ENCODE results near the gene FICD.

The FICD gene

DNA sequence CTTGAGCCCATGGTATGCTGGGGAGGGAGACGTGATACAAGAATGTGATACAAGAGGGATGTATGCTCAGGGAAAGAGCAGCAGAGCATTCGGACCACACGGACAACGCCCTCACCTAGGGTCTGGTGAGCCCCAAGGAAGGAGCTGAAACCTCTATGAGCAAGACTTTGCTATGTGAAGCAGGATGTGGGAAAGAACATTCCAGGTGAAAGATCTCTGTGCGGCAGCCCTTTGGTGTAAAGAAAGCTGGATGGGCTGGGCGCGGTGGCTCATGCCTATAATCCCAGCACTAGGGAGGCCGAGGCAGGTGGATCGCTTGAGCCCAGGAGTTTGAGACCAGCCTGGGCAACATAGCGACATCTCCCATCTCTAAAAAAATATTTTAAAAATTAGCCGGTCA is 16.9 kb upstream of the FICD start:
- no peak for DNase-seq (ENCODE audit: insufficient read length, low spot score)
- no peak for FAIRE-seq

DNA sequence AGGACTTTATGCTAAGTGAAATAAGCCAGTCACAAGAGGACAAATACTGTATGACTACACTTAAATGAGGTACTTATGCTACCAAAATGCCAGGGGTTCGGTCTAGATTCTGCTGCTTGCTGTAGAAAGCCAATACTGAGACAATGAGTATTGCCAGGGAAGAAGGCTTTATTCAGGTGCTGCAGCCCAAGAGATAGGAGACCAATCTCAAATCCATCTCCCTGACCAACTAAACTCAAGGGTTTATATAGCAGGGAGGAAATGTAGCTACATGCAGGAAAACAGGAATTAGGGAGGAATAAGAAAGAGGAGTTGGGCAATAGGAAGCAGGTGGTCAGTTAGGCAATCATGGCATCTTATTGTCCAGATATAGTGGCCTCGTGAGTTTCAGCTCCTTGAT is 12.2 kb upstream of the FICD start:
- DNase-seq (ENCODE audit: insufficient read length, low spot score) (no peak), FAIRE-seq (no peak)

DNA sequence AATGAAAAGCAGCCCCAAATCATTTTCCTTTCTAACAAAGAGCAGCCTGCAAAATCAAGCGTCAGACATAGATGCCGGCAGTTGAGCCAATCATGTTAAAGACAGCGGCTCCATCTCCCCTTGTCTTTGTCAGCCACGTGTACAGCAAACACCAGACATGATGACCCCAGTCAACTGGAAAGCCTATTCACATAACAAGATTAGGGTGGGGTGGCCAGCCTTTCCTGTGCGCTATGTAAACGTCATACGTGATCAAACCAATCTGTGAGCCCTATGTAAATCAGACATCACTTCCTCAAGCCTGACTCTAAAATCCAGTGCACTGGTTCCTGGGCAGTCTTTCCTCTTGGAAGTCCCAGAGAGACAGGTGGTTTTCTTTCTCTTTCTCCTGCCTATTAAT is 9.9 kb upstream of the FICD start:
- no peak for DNase-seq (ENCODE audit: insufficient read length, low spot score)

DNA sequence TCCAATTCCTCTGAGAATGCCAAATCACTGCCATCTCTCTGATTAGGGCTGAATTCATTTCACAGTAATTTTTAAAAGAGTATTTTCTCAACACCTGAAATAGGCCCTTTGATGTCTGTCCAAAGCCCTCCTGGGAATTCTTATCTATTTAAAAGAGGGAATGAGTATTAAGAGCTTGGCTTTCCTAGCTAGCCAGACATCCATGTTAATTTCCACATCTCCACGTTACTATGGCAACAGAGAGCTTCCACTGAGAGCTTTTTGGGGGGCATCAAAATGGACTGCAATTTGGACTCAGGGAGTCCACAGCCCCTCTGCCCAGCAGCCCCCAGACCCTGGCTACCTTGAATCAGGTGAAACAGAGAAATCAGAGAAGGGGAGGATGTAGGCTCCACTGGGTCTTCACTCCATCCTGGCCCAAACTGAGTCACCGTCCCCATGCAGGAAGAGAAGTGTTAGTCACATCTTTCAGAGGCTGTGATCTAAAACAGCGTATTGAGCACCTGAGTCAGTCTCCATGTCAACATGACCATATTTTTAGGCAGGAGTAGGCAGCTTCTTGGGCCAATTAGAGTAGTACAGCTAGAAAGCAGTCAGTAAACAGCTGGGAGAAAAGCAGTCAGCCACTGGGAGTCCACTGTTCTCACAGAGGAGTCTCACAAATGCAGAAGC is 7.0 kb upstream of the FICD start:
- DNase-seq (ENCODE audit: insufficient read length, low spot score) (no peak), FAIRE-seq (no peak)

More for the DNA sequence above, 9.9 kb upstream of the FICD start:
- FAIRE-seq, result no peak

DNA sequence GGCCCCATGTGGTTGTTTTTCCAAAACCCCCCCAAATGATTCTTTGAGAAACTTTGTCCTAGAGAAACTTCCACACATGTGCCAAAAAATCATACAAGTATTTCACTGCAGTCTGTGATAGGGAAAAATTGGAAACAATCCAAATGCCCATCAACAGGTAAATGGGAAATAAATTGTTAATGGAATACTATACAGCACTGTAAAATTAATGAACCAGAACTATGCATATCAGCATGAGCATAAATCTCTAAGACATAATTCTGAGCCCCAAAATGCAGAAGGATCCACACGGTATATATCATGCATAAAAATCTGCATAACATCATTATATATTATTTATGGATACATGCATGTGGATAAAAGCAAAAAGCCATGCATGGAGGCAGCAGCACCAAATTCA is 5.3 kb upstream of the FICD start:
- DNase-seq (ENCODE audit: insufficient read length, low spot score) (no peak), FAIRE-seq (no peak)

DNA sequence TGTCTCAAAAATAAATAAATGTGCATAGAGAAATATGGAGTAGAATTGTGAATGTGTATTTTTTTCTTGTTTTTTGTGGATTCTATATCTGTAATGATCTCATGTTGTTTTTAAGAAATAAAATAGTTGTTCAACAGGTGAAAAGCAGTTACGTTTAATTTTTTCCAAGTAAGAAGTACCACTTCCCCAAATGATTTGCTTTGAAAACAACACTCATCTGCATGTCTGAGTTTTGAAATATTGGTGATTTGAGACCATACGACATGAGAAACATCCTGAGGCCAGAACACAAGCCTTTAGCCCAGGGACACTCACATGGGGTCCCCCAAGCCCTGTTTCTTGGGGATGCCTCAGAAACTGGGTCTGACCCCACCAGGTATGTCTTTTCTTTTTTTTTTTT is 4.2 kb upstream of the FICD start:
- DNase-seq (ENCODE audit: insufficient read length, low spot score) (no peak), FAIRE-seq (no peak)

DNA sequence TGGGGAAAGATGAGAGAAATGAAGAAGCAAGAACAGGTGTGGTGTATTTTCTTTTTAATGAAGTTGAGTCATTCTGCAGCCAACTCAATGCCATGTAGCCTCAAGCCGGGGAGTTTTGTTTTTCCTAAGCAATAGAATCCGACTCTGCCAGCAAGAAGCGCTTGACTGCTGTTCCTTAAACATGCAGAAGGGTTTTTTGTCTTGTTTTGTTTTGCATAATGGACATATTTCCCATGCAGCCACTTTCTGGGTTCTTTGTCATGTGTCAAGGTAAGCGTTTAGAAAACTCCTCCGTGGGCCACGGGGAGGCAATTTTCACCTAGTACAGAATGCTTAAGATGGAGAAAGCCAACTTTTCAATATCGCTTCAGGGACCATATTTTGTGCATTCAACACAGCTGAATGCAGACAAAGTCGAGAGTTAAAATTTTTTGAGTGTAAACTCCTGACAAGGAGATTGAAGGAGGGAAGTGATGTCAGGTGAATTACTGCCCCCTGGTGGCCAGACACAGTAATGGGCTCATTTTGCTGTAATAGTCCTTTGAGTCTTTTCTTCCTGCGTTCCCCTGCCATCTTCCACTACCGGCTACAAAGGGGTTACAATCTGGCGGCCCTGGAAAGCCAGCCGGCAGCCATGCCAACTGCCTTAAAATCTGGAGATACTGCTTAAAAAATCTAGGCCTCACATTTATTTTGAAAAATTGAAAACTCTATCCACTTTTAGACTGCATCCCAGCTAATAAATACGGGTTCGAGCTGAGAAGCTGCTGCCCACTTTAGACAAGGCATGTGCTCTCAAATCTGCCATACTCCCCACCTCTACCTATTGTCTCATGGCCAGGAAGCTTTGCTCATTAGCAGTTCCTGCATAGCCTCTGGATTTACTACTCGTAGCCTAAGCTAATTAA is 3.2 kb upstream of the FICD start:
- FAIRE-seq (no peak), DNase-seq (ENCODE audit: insufficient read length, low spot score) (peak; percentile 61)

DNA sequence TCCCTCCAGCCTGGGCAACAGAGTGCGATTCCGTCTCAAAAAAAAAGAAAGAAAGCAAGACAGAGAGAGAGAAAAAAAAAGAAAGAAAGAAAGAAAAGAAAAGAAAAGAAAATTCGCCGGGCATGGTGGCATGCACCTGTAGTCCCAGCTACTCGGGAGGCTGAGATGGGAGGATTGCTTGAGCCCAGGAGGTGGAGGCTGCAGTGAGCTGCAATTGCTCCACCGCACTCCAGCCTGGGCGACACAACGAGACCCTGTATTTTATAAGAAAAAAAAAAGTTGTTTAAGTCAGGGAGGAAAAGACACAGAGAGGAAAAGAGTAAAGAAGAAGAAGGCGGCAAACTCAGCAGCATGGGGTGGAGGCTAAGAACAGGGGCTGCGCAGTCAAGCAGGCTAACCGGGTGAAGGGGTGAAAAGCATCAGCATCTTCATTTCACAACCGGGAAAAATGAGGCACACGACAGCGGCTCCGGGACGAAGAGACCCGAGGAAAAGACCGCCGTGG is 557 bp upstream of the FICD start:
- FAIRE-seq, result no peak
- no peak for DNase-seq (ENCODE audit: insufficient read length, low spot score)

DNA sequence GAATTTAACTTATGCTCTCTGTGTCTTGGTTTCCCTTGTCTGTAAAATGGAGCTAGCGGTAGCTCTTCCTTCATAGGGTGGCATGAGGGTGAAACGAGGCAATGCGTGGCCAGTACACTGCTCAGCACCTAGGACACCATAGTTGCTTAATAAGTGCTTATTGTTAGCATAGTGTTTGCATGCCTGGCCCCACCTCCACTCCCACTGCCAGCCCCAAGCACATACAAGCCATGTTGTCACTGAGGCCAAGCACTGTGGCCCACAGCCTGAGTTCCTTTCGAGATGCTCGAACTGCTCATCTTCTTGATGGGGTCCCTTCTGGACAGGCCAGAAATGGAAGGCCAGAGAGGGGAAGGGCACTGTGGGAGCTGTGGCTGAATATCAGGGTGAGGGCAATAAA is 839 bp downstream of the FICD start:
- DNase-seq (ENCODE audit: insufficient read length, low spot score) (no peak), FAIRE-seq (no peak)

DNA sequence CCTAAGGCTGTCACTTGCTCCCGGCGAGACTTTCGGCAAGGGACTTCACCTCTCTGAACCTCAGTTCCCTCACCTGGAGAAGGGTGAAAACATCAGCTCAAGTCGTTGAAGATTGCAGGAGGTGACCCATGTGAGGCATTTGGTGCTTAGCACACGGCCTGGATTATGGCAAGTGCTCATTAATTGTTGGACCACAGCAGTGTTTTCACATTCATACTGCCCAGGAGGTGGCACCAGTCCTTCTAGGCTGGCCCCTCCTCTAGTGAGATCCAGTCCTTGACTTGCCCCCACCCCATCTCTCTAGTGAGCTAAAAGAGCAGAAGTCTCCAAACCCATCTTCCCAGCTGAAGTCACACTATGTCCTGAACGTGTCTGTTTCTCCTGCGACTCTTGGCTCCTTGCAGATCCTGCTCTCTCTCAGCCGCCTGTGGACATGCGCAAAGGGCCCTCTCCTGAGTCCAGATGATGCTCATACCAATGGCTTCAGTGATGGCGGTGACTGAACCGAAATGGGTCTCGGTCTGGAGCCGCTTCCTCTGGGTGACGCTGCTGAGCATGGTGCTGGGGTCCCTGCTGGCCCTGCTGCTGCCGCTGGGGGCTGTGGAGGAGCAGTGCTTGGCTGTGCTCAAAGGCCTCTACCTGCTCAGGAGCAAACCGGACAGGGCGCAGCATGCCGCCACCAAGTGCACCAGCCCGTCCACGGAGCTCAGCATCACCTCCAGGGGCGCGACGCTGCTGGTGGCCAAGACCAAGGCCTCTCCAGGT is 1.6 kb downstream of the FICD start:
- FAIRE-seq (no peak), DNase-seq (ENCODE audit: insufficient read length, low spot score) (no peak)

DNA sequence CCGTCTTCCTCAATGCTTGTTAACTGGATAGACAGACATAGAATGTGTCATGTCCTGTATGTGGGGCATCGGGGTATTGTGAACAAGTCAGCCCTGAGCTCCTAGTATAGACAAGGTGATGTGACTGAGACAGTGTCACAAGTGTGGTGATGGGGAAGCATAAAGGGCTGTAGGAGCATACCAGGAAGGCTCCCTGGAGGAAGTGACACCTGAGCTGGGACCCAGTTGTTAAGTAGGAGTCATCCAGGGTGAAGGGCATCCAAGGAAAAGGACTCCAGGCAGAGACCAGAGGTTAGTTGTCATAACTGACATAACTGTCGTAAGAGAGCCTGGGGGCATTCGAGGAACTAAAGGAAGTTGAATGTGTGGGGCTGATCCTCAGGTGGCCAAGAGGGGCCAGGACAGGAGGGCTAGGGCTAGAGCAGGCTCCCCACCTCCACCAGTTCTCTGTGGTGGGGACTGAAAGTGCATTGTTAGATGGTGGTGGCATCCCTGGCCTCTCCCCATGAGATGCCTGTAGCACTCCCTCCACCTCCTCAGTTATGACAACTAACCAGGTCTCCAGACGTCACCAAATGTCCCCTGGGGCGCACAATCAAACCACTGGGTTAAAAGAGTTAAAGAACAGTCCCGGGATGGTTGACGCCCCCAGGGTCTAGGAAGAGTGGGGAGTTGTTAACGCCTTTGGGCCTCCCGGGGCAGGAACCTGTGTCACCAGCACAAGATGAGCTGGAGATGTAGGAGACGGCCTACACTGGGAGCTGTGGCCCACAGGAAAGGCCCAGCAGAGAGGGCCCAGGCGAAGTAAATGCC is 2.4 kb downstream of the FICD start:
- no peak for DNase-seq (ENCODE audit: insufficient read length, low spot score)
- no peak for FAIRE-seq

DNA sequence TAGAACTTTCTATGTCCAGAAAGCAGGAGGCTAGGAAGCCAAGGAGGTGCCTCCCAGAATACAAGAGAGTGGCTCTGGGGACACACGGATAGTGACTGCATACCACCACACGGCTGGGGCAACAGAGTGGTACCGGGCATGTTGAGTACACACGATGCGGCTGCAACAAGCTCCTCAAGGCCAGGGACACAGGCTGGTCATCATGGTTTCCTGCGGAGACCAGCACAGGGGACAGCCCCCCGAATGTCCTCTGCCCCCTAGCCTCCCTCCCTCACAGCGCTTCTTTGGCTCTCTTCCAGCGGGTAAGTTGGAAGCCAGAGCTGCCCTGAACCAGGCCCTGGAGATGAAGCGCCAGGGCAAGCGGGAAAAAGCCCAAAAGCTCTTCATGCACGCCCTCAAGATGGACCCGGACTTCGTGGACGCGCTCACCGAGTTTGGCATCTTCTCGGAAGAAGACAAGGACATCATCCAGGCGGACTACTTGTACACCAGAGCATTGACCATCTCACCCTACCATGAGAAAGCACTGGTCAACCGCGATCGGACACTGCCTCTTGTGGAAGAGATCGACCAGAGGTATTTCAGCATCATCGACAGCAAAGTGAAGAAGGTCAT is 3.1 kb downstream of the FICD start:
- DNase-seq (ENCODE audit: insufficient read length, low spot score) (no peak), FAIRE-seq (no peak)

DNA sequence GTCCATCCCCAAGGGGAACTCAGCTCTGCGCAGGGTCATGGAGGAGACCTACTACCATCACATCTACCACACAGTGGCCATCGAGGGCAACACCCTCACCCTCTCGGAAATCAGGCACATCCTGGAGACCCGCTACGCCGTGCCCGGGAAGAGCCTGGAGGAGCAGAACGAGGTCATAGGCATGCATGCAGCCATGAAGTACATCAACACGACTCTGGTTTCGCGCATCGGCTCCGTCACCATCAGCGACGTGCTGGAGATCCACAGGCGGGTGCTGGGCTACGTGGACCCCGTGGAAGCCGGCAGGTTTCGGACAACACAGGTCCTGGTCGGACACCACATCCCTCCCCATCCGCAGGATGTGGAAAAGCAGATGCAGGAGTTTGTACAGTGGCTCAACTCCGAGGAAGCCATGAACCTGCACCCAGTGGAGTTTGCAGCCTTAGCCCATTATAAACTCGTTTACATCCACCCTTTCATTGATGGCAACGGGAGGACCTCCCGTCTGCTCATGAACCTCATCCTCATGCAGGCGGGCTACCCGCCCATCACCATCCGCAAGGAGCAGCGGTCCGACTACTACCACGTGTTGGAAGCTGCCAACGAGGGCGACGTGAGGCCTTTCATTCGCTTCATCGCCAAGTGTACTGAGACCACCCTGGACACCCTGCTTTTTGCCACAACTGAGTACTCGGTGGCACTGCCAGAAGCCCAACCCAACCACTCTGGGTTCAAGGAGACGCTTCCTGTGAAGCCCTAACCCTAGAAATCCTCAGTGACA is 3.8 kb downstream of the FICD start:
- DNase-seq (ENCODE audit: insufficient read length, low spot score) (no peak), FAIRE-seq (peak; percentile 26)

DNA sequence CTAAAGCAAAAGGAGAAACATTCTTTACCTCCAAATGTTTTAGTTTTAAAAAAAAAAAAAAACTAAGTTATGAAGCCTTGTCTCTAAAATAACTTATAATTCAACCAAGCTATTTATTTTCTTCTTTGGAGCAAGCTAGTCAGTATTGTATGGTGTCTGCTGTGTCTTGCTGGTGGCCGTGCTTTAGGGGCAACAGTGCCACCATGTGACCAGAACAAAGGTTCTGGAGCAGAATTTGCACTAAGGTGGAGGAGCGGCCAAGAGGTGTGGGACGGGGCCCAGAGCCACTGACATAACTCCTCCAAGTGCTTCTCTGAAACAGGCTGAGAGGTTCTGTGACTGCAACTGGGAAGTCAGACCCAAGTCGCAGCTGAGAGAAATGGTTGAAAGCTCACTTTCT is 4.5 kb downstream of the FICD start:
- DNase-seq (ENCODE audit: insufficient read length, low spot score), result no peak
- no peak for FAIRE-seq

DNA sequence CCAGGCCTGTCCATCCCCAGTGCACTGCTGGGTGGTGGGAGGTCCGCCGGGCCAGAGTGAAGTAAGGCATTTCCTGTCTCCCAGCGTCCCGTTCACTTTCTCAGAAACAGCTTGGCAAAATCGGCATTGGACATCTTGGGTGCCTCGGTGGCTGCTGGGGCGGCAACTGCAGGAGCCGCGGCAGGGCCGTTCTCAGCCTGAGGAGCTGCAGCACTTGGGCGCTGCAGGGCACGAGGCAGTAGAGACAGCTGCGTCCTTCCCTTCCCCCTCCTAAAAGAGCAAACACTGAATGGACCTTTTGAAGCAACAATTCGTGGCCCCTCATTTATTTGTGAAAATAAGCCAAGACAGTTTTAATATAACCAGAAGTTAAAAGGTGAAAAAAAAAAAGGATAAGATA is 8.3 kb downstream of the FICD start:
- FAIRE-seq (no peak), DNase-seq (ENCODE audit: insufficient read length, low spot score) (no peak)

DNA sequence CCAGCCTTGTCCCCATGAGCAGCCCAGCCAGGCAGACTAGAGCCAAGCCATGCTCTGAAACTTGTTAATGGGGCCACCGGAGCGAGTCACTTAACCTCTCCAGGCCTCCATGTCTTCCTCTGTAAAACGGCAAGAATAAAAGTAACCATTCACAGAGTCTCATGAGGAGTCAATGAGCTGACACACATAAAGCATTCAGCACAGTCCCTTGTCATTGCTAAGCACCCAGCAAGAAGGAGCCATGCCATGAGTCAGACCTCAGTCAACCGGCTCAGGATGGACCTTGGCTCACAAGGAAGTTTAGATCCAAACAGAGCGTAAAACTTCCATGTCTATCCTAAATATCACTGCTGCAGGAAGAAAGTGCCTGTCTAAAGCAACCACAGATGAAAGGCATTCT is 10.6 kb downstream of the FICD start:
- DNase-seq (ENCODE audit: insufficient read length, low spot score) (no peak), FAIRE-seq (no peak)

DNA sequence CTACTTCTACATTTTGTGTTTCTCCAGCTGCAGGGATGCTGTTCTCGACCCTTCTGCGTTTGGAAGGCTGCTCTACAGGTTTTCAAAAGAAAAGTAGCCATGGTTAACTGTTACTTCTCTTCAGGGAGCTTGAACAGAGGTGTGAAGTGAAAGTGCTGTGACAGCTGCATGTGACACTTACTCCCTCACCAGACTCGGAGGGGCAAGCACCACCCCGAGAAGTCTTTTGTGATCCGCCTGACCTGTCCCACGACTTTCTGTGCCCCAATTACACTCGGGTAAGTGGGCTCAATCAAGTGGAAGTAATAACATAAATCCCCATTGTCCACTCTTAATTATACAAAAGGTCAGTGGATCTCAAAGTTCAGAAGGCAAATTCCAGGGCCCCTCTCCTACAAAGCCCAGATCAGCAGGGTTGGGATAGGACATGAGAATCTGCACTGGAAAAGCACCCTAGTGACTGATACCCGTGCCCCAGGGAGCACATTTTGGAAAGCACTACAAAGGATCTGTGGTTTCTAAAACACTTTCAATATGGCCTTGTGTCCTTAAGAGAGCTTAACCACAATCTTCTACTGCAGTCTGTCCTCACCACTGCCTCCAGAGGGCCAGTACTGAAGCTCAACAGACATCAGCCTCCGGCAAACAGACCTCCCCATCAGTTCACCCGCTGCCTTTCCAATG is 11.5 kb downstream of the FICD start:
- FAIRE-seq, result no peak
- no peak for DNase-seq (ENCODE audit: insufficient read length, low spot score)

DNA sequence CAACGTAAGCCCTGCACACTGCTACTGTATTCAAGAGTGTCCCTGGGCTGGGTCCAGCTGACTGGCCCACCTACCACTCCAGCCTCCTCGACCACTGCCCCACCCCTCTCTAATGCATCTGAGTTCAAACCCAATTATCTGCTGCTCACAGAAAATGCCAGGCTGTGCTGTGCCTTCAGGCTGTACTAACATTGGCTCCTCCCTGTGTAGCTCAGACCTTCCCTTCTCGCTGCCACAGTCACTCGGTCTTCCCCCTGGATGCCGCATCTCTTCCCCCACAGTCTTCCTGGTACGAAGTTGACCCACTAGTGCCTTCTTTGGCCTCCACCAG is 12.1 kb downstream of the FICD start:
- no peak for FAIRE-seq
- no peak for DNase-seq (ENCODE audit: insufficient read length, low spot score)

DNA sequence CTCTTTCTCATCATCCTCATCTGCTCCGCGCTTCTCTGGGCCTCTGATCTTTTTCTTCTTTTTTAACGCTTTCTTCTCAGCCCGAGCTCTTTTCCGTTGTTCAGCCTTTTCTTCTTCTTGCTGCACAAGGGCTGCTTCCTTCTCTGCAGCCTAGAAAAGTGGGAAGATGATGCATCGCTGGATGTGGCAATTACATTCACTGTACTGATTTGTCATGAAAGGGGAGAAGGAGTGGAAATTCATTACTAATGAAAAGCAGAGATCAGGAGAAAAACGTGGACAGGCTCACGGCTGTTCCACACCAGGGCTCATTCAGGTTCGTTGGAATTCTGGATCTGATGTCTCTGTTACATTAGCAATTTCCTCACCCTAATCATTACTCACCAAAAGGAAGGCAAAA is 15.1 kb downstream of the FICD start:
- DNase-seq (ENCODE audit: insufficient read length, low spot score), result no peak
- FAIRE-seq, result no peak

Data from HTR-8/SVneo (cell line).